GM19438 (cell line): ENCODE data around the gene CDR2.

Source experiments
- ATAC-seq: cut with Tn5 transposase; IDR thresholded peaks from one replicate; pipeline ENCODE4 v1.9.1; 2021; ENCODE audit warnings: low read depth; ENCODE audit not compliant: unreplicated experiment

Gene CDR2

DNA sequence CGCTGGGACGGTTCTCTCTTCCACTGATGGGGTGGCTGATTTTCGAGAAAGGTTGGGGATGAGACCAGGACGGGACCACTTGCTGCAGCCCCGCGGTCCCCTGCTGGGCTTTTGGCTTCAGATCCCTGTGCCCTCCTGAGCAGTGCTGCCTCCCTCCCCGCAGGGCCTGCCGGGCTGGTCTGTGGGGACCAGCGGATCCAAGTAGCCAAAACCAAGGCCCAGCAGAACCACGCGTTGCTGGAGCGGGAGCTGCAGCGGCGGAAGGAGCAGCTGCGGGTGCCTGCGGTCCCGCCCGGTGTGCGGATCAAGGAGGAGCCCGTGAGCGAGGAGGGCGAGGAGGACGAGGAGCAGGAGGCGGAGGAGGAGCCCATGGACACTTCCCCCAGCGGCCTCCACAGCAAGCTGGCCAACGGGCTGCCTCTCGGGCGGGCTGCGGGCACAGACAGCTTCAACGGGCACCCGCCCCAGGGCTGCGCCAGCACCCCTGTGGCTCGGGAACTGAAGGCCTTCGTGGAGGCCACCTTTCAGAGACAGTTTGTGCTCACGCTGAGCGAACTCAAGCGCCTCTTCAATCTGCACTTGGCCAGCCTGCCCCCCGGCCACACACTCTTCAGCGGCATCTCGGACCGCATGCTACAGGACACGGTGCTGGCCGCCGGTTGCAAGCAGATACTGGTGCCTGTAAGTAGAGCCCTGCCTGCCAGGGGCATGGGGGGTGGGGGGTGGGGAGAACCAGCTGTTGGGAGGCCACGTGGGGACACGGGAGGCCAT is 48.6 kb downstream of the CDR2 start:
- no peak for ATAC-seq

DNA sequence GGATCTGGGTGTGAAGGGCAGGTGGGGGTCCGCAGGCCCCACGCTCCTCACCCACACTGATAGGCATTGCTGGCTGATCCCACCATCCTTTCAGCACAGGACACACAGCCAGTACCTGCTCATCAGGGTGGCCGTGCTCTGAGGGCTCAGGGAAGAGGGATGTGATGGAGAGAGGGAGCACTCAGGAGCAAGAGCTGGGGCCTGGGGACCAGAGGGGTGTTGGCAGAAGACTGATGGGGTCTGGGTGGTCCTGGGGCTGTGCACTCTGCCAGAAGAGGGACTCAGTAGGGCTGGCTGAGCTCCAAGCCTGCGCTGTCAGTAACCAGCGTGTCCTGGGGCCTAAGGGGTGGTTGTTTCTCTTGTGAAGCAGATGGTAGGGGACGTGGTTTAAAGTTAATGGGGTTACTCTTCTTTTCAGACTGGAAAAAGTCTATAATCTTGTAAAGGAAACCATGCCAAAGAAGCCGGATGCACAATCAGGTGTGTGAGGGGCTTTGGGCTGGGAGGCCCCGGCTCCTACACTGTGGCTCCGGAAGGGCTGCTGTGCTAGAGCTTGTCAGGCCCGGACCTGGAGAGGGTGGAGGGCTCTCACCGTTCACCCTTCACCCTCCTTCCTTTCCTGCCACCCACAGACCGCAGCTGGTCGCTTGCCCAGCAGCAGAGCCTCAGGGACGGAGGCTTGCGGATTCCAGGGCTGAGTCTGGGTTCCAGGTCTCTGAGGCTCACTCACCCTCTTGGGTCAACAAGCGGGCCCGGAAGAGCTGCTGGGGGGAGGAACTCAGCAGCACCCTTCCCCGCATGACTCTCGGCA is 49.4 kb downstream of the CDR2 start:
- no peak for ATAC-seq

DNA sequence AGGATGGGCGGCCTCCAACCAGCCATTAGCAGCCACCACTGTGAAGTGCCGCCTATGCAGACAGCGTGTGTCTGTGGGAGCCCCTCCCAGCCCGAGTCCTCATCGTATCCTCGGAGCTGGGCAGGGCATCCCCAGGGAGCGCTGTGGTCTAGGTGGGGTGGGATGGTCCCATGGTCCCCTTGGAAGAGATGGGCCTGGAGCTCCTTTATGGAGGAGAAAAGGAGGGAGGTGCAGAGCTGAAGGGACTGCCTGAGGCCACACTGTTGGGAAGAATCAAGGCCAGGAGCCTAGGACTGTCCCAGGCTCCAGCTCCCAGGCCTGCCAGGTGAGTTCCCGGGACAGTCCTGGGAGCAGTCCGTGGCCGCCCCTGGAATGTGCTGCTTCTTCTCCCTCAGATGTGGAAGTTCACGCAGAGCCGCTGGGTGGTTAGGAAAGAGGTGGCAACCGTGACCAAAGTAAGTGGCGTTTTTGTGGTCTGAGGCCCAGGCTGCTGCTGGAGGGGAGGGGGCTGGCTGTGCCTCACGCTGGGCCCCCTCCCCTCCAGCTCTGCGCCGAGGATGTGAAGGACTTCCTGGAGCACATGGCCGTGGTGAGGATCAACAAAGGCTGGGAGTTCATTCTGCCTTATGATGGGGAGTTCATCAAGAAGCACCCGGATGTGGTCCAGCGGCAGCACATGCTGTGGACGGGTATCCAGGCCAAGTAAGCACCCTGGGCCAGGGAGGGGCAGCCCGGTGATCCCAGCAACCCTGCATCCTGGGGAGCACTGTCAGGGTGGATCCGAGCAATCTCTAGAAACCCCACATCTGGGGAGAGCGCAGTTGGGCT is 50.2 kb downstream of the CDR2 start:
- ATAC-seq: no peak

DNA sequence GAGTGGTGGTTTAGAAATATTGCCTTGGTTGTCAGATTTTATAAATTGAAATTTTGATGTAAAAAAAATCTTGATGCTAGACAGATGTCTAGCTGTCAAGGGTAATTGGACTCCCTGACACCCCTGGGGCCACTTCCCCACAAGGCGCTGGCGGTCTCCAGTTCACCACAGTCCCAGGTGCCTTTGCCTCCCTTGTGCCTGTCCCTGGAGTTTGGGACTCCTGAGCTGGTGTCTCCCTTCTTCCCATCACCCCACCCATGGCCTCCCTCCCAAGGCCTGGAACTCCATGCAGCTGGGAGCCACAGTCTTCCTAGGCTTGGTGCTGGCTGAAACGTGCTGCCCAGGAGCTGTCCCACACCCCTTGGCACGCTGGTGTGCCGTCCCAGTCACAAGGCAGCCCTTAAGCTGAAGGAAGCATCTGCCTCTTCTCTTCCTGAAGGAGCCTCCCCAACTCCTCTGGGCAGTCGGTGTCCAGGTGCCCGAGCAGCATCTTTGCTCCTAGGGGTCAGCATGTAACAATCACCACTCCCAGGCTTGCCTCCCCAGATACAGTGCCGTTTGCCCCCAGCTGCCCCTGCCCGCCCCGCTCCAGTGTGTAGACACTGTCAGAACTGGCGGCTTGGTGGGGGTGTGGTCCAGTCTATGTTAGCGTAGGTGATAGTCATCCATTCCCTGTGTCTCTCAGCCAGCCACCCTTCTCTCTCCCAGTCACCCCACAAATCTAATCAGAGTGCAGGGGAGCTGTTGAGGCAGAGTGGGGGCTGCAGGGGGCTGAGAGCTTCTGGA is 51.1 kb downstream of the CDR2 start:
- ATAC-seq: no peak

DNA sequence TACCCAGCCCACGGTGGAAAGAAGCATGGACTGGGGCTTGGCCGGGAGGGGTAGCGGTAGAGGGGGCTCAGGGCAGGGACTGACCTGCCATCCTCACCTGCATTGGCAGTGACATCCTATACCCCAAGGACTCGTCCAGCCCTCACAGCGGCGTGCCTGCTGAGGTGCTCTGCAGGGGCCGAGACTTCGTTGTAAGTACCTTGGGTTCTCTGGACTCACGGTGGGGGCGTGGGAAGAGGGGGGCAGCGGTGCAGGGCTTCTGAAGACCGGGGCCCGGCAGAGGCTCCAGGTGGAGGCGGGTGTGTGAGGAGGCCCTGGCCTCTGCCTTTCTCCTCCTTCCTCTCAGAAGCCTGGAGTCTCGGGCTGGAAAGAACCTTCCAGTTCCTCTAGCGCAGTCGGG is 51.7 kb downstream of the CDR2 start:
- no peak for ATAC-seq

DNA sequence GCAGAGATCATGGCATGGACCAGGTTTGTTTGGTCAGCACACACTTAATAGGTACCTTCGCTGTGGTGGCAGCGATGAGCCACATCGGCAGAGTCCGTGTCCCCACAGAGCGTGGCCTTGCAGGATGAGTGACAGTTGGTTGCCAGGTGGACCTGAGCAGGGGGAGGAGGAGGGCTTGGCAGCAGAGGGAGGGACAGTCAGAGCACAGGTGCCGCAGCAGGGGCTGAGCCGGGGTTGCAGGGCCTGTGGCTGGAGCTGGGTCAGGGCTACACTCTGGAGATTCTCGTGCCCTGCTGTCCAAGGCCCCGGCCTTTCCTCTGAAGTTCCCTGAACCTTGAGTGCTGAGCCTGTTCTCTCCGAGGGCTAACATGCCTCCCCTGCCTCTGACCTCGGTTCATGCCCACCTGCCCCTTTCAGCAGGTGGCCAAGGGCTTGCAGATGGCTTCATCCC is 52.4 kb downstream of the CDR2 start:
- ATAC-seq: no peak

DNA sequence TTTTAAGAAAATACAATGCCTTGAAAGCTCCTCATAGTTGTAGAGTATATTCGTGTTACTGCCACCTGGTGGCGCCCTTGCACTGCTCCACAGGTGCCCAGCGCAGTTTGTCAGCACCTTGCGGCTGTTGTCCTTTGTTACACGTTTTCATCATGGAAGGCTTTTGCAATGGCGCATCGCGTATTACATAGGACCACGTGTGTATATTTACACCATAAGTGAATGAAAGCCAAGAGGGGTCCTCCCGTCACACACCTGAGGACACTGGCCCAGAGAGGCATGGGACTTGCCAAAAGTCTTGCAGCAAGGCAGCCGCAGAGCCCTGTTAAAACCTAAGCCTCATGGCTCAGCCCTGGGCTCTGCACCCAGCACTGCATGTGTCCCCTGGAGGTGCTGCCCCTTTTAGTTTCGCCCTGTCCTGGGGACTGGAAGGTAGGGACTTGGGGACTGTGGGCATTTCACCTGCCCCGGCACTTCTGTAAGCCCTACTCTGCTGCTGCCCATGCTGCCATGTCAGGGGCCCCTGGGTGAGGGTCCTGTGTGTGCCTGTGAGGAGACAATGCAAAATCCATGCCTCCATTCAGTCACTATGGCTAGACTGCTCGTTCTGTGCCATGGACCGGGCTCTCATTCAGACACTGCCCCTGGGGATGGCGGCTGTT is 52.9 kb downstream of the CDR2 start:
- ATAC-seq: no peak

DNA sequence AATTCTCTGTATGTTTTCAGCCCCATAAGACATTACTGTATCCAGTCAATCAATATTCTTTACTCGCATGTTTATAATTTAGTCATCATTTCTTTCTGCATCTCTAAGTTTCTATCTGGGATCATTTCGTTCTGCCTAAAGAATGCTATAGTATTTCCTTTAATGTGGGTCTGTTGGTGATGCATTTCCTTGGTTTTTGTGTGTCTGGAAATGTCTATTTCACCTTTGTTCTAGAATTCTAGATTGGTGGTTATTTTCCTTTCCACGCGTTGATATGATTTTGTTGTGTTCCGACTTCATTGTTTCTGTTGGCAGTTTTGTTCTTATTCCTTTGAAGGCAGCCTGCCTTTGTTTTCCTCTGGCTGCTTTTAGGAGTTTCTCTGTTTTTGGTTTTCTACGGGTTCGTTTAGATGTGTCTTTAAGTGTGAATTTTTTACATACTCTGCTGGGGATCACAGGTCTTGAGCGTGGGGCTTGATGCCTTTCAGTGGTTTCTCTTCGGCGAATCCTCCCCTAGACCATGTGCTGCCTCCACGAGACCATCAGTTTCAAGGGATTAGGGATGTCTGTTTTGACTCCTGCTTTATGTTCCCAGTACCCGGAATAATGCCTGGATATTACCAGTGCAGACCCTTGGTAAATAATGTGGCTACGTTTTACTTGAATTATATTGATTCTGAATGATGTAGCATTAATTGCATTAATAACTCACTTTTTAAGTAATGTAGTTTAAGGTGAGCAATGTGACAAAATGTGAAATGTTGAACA is 53.7 kb downstream of the CDR2 start:
- ATAC-seq: no peak

DNA sequence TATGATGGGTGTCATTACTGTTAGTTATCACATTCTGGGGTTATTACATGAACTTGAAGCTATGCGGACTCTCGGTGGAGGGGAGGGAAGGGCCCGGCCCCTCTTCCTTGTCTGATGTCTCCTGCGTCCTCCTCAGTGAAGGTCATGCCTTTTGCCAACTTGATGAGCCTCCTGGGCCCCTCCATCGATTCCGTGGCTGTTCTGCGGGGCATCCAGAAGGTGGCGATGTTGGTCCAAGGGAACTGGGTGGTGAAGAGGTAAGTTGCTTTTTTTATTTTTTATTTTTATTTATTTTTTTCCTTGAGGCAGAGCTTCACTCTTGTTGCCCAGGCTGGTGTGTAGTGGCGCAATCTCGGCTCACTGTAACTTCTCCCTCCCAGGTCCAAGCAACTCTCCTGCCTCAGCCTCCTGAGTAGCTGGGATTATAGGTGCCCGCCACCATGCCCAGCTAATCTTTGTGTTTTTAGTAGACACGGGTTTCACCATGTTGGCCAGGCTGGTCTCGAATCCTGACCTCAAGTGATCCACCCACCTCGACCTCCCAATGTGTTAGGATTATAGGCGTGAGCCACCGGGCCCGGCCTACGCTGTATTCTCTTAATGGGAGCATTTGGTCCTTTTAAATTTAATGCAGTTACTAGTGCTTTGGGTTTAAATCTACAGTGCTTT is 55.6 kb downstream of the CDR2 start:
- no peak for ATAC-seq

DNA sequence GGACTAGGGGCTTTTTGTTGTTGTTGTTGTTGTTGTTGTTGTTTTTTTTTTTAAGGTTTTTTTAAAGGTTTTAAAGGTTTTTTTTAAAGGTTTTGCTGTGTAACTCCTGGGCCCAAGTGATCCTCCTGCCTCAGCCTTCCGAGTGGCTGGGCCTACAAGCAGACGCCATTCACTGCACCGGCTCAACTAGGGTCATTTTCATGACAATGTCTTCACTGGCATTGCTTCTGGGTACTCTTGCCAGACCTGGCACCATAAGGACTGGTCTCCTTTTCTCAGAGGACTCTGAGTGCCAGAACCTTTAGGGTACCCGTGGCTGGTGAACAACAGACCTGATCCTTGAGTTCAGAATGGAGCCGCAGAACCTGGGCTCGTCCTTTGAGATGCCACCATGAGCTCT is 56.8 kb downstream of the CDR2 start:
- ATAC-seq: no peak

DNA sequence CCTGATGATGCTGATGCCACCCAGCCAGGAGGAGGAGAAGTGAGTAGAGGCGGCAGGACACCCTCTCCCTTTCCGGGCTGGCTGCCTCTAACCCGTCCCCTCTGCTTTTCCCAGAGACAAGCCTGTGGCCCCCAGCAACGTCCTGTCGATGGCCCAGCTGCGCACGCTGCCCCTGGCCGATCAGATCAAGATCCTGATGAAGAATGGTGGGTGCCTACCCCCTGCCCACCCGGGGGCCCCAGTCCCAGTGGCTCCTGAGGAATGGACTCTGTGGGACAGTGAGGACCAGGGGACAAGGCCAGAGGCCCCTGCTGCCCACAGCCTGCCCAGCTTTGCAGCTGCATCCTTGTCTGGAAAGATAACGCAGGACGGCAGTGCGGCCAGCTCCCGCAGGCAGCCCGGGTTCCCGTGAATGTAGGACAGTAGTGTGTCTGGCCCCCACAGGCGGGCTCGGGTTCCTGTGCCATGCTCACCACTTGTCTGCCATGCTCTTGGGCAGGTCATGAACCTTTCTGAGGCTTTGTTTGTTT is 57.4 kb downstream of the CDR2 start:
- ATAC-seq: no peak

DNA sequence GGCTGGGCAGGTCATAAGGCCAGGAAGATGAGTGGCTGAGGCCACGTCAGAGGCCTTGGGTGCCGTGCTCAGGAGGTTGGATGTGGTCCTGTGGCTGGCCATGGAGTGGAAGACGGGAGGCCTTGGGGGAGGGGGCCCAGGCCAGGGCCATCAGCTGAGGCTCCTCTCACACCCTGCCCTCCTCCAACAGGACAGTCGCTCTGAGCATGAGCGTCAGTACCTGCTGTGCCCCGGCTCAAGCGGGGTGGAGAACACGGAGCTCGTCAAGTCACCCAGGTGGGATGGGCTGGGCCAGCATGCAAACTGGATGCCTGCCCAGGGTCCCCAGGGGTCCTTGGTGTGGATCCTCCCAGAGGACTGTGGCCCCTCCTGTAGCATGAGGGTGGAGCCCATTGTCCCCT is 58.0 kb downstream of the CDR2 start:
- ATAC-seq: no peak

DNA sequence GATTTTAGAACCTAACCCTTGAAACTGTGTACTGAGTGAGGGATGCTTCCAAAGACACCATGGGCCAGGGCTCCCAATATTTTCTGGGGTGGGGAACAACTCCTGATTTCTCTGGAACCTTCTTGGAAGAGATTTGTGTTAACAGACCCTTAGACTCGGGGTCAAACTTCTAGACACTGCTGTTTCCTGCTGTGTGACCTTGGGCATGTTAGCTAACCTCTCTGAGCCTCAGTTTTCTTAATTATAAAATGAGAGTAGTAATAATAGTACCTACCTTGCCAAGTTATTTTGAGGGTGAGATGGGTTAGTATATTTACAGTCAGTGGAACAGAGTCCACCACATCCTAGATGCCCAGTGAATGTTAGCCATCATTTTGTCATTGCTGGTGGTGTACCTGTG is 58.4 kb downstream of the CDR2 start:
- ATAC-seq: no peak

DNA sequence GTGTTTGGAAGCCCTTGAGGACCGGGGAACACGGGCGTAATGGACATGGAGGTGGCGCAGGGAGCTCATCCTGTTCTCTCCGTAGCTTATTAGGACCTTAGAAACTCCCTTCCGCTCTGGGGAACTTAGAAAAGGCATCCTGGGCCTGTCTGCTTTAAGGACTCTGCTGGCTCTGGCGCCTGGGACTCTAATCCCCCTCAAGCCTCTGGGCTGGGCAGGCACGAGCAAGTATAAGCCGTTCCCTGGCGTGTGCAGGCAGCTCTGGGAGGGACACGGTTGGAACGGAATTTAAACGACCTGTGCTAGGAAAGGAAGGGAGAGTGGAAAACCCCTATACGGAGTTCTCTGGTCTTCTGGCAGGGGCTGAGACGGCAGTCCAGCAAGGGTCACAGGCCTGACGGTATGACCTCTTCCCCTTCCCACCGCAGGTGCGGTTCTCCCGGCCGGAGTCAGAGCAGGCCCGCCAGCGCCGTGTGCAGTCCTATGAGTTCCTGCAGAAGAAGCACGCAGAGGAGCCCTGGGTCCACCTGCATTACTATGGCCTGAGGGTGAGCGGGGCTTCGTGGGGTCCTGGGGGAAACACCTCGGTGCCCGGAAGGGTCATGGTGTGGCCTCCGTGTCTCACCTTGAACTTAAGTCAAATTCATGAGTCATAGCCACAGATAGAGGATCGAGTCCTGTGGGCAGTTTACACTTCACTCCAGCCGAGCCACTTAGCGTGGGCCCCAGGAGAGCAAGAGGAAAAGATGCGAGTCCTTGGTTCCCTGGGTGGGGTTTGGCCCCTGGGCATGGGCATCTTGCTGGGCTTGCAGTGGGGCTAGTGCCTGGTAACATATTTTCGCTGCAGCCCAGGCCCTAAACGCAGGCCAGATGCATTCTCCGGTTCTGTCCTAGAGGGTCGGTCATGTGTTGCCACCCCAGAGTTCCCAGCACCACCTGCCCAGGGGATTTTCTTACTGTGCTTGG is 59.5 kb downstream of the CDR2 start:
- ATAC-seq: no peak

DNA sequence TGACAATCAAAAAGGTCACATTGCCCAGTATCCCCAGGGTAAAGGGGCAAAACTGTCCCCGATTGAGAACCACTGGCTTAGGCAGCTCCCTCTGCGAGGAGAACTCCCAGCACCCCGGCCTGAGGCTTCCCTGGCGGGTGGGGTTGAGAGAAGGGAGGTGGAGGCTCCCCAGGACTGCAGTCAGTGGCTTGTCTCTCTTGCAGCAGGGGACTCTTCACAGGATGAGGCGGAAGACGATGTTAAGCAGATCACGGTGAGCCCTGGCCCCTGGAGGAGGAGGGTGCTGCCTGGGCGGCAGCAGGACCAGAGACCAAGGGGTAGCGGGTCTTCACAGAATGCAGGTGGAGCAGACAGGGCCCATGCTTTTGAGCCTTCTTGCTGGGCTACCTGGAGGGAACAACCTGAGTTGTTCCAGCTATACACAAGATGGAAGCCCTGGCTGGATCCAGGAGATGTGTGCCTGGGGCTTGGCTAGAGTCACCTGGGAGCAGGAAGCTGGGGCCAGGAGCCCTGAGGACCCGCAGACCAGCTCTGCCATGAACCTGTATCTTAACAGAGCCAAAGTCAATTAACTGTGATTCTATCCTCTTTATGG is 60.4 kb downstream of the CDR2 start:
- ATAC-seq: no peak

DNA sequence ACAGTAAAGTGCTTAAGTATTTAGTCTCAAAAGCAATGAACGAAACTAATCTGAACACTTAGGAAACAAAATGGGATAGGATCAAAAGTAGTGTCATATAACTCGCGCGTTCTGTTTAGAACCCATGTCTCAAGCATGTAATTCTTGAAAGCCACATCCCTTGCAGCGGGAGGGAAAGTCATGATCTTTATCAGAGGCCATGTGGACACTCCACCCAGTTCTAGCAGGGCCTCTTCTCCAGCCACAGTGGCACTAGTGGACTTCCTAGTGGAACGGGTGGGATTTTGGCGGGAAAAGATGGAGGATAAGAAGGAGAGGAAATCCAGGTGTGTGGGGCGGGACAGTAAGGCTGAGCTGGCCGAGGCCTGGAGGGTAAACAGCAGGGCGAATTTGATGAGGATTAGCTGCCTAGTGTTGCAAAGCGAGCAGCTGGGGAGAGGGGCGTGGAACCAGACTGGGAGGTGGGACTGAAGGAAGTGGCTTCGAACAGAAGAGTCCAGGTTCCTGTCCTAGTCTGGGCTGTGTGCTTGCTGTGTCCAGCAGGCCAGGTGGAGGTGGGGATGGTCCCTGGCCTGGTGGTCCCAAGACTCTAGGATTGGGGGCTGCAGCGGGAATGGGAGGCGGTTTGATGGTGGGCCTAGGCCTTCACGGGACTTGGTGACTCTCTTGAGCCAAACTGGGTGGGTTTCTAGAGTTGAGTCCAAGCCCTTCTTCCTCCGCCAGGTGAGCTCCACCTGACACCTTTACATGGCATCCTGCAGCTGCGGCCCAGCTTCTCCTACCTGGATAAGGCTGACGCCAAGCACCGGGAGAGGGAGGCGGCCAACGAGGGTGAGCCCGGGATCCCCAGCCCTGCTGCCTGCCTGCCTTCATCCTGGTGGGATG is 61.3 kb downstream of the CDR2 start:
- no peak for ATAC-seq
